Peyer's patch (tissue), 4 donors: ENCODE measurements around the gene ZMIZ1. TPM values are rescaled to one million over a fixed set of nuclear protein-coding genes. Genes with fewer than 3 reads are reported as not detected.
A peak's percentile ranks its signal among the peaks of the same experiment; 100 is the strongest.

ENCODE experiments used
- DNase-seq, 3 donors: peaks; one replicate each; pipeline ENCODE4 v3.0.0-alpha.2; 2017 to 2019
- H3K27ac ChIP-seq, 4 donors: fragments of 200-600 bp; sonication (generic); one replicate each; pipeline ENCODE4 v1.5.1; 2016 to 2019
- H3K27me3 ChIP-seq, 2 donors: fragments of 200-600 bp; sonication (generic); one replicate each; pipeline ENCODE4 v1.5.1; 2019
- H3K36me3 ChIP-seq, 3 donors: fragments of 200-600 bp; sonication (generic); one replicate each; pipeline ENCODE4 v1.5.1; 2016 to 2019
- H3K4me1 ChIP-seq, 4 donors: fragments of 200-600 bp; sonication (generic); one replicate each; pipeline ENCODE4 v1.5.1; 2016 to 2019
- H3K4me3 ChIP-seq, 4 donors: fragments of 200-600 bp; sonication (generic); 1 replicate in 3 of 4; 2 replicates in 1 of 4; pipeline ENCODE4 v1.5.1; 2016 to 2019; ENCODE audit warnings: mild to moderate bottlenecking in 1 of 4
- H3K9me3 ChIP-seq, 4 donors: fragments of 200-600 bp; sonication (generic); one replicate each; pipeline ENCODE4 v1.5.1; 2016 to 2019; ENCODE audit warnings: mild to moderate bottlenecking in 1 of 4
- POLR2A ChIP-seq, 2 donors: fragments of 450-650 bp; IDR thresholded peaks; one replicate each; pipeline ENCODE4 v1.5.1; 2017; ENCODE audit warnings: antibody characterized with exemption in 2 of 2, mild to moderate bottlenecking in 2 of 2, moderate library complexity in 2 of 2
- total RNA-seq, 4 donors: library from RNA; depleted of rRNA; stranded (reverse); fragments of >200 nt; gene quantifications; one replicate each; pipeline ENCODE4 v1.1.0, GENCODE V29; 2016
- TF ChIP-seq, protein P1 (sequence below), 6 experiments: fragments of 450-650 bp in 4 of 6; fragments of 200-600 bp in 2 of 6; sonication (generic) in 1 of 6; IDR thresholded peaks; one replicate each; pipeline ENCODE4 v1.5.1; 2017 to 2019; ENCODE audit warnings: antibody characterized with exemption in 6 of 6, mild to moderate bottlenecking in 3 of 6, moderate library complexity in 1 of 6

The ZMIZ1 gene
- total RNA-seq, 4 donors from 2014 or later, result 40.4 to 86.7 (median 73.2) TPM

- Histone ChIP-seq H3K36me3 (no peaks in the 10 kb centered on the region), H3K4me1 (peaks cover 7 to 72% (median 63%) of the 10 kb centered on the region in 4 donors), H3K4me3 (peak overlapping the region in 2 of 4 donors; percentile 9 to 19), H3K27ac (peak overlapping the region; percentile 83 to 91 (median 84)), H3K9me3 (no peaks in the 10 kb centered on the region), H3K27me3 (no peaks in the 10 kb centered on the region)
- DNase-seq, result no peak
- TF ChIP-seq, protein P1, sequence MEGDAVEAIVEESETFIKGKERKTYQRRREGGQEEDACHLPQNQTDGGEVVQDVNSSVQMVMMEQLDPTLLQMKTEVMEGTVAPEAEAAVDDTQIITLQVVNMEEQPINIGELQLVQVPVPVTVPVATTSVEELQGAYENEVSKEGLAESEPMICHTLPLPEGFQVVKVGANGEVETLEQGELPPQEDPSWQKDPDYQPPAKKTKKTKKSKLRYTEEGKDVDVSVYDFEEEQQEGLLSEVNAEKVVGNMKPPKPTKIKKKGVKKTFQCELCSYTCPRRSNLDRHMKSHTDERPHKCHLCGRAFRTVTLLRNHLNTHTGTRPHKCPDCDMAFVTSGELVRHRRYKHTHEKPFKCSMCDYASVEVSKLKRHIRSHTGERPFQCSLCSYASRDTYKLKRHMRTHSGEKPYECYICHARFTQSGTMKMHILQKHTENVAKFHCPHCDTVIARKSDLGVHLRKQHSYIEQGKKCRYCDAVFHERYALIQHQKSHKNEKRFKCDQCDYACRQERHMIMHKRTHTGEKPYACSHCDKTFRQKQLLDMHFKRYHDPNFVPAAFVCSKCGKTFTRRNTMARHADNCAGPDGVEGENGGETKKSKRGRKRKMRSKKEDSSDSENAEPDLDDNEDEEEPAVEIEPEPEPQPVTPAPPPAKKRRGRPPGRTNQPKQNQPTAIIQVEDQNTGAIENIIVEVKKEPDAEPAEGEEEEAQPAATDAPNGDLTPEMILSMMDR (IDR thresholded peaks at IDR 0.05), result no peak
- no peak for TF ChIP-seq POLR2A (IDR thresholded peaks at IDR 0.05)
Measured at GRCh38 chr10:79245539-79246208, 176.9 kb downstream of the ZMIZ1 start.

DNA sequence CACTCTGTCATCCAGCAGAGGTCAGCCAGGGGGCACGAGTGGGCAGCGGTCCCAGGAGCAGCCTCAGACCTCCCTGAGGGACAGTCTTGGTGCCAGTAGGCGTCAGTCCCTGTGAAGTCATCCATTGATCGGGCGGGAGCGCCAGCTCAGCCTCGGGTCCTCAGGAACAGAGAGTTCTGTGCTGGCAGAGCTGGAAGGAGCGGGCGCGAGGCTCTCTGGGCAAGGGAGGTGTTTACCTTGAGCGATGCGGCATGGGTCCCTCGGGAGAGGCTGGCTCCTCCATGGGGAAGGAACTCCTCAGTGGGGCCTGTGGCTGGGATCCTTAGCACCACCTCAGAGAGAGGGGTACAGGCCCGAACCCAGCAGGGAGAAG, 177.4 kb downstream of the ZMIZ1 start:
- Histone ChIP-seq H3K4me1 (peaks cover 7 to 72% (median 69%) of the 10 kb centered on the region in 4 donors), H3K9me3 (no peaks in the 10 kb centered on the region), H3K27ac (peak overlapping the region; percentile 83 to 91 (median 84)), H3K4me3 (peak overlapping the region in 1 of 4 donors; percentile 4), H3K27me3 (no peaks in the 10 kb centered on the region), H3K36me3 (no peaks in the 10 kb centered on the region)
- no peak for TF ChIP-seq POLR2A (IDR thresholded peaks at IDR 0.05)
- TF ChIP-seq, protein P1 (IDR thresholded peaks at IDR 0.05), result no peak
- DNase-seq, result peak in 1 of 3 donors; percentile 60

DNA sequence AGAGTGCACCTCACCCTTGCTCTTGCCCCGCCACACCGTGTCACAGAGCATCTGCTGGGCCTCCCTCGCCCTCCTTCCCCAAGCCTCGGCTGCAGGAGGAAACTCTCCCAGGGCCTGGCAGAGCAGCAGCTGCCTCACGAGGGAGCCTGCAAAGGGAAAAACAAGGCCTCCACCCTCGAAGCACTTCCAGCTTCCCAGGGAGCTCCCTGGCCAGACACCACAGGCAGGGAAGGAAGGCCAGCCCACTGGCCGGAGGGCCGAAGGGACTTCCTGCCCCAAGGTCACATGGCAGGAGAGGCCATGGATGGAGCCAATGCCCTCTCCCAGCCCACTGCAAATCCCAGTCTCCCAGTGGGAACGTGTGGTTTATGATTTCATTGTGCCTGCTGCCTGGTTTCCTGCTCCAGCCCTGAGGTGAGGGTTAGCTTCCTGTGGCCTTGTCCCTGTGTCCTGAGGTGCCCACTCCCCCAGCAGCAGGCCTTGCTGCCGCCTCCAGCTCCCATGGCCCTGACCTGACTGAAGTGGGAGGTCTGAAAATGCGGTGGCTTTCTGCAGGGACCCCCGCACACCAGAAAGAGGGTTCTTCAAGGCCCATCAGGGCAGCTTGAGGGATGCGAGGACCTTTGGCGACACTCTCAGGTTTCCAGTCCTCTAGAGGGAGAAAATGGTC, 178.0 kb downstream of the ZMIZ1 start:
- Histone ChIP-seq H3K9me3 (no peaks in the 10 kb centered on the region), H3K4me3 (no peak overlapping the region), H3K36me3 (no peaks in the 10 kb centered on the region), H3K4me1 (peaks cover 7 to 72% (median 64%) of the 10 kb centered on the region in 4 donors), H3K27me3 (no peaks in the 10 kb centered on the region), H3K27ac (peak overlapping the region; percentile 83 to 91 (median 84))
- DNase-seq, result peak in 1 of 3 donors; percentile 64
- TF ChIP-seq POLR2A (IDR thresholded peaks at IDR 0.05), result no peak
- TF ChIP-seq, protein P1 (IDR thresholded peaks at IDR 0.05), result no peak

DNA sequence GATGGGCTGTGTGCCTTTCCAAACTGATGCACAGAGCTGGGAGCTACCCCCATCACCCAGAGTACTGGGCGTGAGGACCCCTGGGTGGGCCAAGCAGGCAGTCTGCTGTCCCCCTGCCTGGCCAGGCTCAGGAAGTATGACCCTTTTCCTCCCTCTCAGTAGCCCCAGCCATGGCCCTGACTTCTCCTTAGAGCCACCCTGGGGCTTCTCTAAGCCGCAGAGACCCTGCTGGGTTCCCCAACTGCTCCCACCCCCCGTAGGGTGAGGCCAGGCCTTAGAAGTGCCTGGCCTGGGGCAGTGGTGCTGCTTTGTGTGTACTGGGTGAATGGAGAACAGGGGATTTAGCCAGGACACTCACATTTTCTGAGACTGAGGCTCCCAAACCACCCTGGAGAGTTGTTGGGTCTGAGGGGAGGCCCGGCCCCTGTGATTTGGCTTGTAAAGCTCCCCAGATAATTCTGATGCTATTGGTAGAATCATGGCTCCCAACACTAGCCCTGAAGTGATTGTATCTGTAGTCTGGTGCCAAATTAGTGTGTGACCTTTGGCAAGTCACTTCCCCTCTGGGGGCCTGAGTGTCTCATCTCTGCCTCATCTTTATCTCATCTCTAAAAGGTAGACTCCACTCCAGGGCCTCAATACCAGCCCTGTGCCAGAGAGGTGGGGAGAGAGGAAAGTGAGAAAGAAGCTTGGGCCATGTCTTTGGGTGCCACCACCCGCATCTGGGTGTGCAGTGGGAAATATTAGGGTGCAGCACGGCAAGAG, 178.8 kb downstream of the ZMIZ1 start:
- Histone ChIP-seq H3K27me3 (no peaks in the 10 kb centered on the region), H3K4me1 (peaks cover 7 to 70% (median 62%) of the 10 kb centered on the region in 4 donors), H3K4me3 (no peak overlapping the region), H3K36me3 (no peaks in the 10 kb centered on the region), H3K27ac (peak overlapping the region; percentile 83 to 91 (median 84)), H3K9me3 (no peaks in the 10 kb centered on the region)
- TF ChIP-seq, protein P1 (IDR thresholded peaks at IDR 0.05), result no peak
- TF ChIP-seq POLR2A (IDR thresholded peaks at IDR 0.05), result no peak
- no peak for DNase-seq

DNA sequence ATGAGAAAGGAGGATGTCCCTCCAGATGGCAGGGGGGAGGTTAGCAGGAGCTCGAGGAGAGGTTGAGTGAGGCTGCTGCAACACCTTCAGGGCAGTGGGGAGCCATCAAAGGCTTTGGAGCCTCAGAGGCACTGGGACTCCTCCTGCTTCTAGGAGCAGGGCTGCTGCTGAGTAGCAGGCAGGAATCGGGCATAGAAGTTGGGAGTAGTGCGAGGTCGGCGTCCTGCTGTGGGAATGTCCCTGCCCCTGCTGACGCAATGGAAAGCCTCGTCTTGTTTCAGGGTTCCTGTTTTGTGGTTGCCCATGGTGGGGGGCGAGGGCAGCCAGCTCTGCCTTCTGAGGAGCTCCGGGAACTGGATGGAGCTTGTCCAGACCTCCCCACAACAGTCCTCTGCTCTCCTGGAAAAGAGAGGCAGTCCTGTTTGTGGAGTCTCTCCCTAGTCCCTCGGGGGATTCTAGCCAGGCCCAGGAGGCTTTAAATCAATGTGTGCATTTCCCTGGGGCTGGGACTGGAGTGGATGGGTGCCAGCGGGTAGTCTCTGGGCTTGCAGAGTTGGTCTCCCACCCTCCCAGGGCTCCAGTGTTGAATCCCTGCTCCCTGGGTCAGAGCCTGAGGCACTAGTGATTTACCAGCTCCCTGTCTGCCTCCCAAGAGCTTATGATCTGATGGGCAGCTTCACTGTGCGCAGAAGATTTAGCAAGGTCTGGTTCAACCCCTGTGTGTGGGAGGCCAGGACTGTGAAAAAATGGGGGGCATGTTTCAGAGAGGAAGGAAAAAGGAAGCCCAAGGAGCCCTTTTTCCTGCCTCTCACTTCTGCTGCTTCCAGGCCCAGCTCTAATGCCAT, 179.8 kb downstream of the ZMIZ1 start:
- Histone ChIP-seq H3K27ac (peak overlapping the region; percentile 83 to 91 (median 84)), H3K4me1 (peaks cover 7 to 75% (median 62%) of the 10 kb centered on the region in 4 donors), H3K27me3 (no peaks in the 10 kb centered on the region), H3K36me3 (no peaks in the 10 kb centered on the region), H3K9me3 (no peaks in the 10 kb centered on the region), H3K4me3 (peak overlapping the region in 1 of 4 donors; percentile 19)
- no peak for TF ChIP-seq POLR2A (IDR thresholded peaks at IDR 0.05)
- TF ChIP-seq, protein P1 (IDR thresholded peaks at IDR 0.05), result no peak
- peak in 2 of 3 donors; percentile 85 to 90 for DNase-seq
